ENCODE measurements around the gene ARHGAP24.
"Not testable (repeated sequence)": the region's sequence is repeated elsewhere in the genome, so short reads cannot be mapped to it uniquely, and the experiment has no call there.

ARHGAP24 gene

DNA sequence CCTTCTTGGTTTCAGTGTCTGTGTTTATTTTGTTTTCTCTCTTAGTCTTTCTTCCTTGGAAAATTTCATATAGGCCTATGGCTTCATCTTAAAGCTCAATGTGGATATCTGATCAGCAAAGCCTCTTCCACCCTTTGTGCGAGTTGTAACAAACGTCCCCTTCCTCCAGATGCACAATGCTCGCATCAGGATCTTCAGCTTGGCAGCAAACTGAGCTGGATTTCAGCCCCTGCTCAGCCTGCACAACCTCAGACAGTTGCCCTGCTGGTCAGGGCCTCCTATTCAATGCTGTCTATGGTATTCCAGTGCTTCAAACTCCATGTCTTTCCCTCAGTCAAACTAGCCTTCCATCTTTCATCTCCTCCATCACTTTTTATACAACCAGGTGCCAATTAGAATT lies 309.4 kb downstream of the ARHGAP24 start:
- no peak for DNase-seq

GRCh38 chr4:85784947-85785346 lies 310.0 kb downstream of the ARHGAP24 start:
- no peak for DNase-seq

DNA sequence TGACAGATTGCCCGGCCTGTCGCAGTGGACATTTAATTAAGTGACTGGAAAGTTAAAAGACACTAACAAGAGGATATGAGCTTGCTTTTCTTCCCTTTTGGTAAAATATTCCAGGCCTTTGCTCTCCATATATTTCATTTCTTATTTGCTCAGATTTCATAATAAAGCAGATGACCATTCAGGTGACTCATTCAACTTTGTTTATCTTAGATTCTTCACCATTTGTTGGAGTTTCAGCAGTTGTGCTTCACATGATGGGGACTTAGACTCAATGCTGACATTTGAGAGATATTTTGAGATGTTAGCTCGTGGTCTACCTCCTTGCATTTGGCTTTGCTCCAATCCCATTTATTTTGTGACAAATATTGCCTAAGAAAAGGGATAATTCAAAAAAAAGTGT lies 312.2 kb downstream of the ARHGAP24 start:
- DNase-seq, result no peak

DNA sequence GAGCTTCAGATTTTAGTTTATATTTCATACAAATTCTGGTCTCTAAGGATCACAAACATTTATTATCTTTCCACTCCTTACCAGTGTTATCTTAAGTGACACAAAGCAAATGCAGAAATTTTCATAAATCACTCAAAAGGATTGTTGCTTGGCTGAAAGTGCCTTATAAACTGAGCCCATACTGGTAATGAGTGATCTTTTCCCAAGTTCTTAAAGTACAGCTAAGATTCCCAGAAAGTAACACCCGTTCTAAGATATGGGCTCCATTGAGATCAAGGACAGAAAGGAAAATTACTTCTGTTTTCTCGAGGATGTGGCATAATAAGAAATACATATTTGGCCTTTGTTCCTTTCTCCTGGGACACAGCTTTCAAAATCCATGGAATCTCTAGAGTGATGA lies 313.7 kb downstream of the ARHGAP24 start:
- no peak for DNase-seq

DNA sequence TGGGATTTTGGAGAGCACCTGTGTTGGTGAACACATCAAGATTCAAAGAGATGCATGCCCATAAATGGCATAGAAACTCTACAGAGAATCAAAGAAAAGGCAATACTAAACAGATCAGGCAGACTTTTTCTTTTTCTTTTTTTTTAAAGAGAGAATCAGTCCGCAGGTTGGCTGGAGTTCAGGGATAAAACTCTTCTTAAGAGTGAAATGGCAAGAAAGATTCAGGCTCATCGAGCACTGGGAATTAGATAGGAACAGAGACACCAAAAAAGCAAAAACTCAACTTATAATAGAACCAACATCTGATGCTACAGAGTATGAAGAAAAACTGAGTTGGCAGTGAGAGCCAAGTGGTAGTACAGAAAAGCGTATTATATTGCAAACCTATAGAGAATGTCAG lies 314.3 kb downstream of the ARHGAP24 start:
- no peak for DNase-seq

DNA sequence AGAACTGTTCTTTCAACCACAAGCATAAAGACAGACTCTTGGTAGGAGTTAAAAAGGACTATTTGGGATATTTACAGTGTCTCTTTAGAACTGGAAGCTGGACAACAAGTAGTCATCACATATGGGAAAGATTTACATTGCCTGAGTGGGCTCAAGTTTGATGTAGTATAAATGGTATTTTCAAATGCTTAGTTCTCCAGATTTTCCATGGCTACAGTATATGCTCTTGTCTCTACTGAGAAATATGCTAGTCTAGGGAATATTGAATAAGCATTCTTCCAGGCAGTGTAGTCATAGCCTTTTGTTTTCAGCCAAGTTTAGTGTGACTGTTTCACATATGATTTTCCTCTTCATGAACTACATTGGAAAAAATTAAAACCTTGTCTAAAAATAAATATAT lies 315.6 kb downstream of the ARHGAP24 start:
- DNase-seq, result no peak

DNA sequence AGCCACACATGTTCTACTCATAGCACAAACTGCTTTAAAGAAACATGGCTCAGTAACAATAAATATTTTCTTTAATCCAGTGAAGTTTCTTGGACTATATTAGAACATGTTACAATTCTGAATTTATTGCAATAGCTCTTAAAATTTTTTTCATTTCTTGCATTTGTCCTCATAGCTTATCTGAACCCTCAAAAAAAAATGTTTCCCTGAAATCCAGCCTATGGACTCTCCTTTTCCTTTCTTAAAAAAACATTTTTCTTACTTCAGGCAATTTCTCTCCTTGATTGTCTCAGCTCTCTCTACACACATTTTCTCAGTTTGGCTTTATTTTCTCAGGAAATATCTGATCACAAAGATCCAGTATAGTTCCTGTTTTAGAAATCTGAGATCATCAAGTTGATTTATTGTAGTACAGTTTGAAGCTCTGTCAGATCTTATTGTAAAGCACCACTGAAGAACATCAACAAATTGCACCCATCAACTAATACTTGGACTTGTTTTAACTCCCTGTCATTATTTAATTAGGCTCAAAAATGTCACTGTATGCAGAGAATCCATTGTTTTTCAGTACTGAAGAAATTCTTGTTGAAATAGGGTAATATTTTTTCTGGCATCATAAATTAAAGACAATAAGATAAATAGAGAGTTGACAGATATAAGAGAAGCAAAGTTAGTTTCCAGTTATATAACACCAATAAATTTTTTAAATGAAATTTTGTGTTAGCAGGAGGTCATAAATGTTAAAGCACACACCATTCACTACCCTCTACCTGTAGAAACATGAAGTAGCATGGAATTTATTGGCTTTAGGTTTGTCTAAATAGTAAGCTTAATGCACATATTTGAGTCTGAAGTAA lies 317.7 kb downstream of the ARHGAP24 start:
- no peak for DNase-seq

- no peak for DNase-seq
Observed at GRCh38 chr4:85793233-85793585, 318.3 kb downstream of the ARHGAP24 start.

- no peak for DNase-seq
Observed at GRCh38 chr4:85798012-85798770, 323.2 kb downstream of the ARHGAP24 start.

- DNase-seq, result no peak
Observed at GRCh38 chr4:85803856-85804255, 328.9 kb downstream of the ARHGAP24 start.

DNA sequence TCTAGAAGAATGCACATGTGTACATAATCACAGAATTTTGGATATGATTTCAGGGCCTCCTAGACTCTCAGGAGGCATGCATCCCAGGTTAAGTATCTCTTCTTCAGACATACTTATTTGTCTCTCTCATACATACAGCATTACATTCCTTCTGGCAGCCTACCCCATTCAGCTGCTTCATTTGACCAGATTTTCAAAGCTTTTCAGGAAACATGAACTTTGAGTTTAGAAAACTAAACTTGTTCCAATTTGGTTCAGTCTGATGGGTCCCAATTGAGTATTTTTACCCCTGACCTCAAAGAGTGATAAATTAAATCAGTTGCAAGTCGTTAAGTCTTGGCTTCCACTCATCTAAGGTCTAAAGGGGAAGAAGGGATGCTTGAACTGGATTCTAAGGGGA lies 330.9 kb downstream of the ARHGAP24 start:
- no peak for DNase-seq

DNA sequence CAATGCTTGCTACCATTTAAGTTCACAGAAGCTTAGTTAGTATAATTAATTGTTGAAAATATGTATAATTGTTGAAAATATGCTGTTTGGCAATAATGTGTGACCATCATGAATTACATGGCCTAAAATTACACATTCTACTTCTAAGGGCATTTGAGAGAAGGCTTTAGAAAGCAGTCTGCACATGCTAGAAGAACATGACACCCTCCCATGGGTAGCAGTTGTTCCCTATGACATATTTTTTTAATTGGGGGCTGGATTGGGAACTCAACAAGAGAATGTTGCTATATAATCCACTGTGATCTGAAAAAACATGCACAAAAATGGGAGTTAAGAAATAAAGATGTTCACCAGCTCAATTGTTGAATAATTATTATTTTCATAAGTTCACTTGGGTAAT lies 331.4 kb downstream of the ARHGAP24 start:
- no peak for DNase-seq

- DNase-seq, result no peak
Observed at GRCh38 chr4:85807247-85807950, 332.4 kb downstream of the ARHGAP24 start.

DNA sequence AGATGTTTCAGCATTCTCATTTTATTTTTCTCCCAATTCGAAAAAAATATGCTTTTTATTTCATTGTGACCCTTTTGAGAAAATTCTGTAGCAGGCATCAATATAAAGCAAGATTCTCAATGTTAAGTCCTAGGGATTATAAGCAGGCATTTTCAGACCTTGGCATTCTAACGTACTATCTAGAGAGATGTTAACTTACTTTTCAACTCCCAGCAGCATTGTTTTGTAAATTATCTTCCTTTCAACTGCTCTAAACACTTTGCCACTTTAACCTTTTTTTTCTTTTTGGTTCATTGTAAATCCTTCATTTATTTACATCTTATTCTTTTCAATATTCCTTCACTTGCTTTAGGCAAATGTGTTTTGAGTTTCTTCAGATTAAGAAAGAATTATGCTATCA lies 333.2 kb downstream of the ARHGAP24 start:
- no peak for DNase-seq

DNA sequence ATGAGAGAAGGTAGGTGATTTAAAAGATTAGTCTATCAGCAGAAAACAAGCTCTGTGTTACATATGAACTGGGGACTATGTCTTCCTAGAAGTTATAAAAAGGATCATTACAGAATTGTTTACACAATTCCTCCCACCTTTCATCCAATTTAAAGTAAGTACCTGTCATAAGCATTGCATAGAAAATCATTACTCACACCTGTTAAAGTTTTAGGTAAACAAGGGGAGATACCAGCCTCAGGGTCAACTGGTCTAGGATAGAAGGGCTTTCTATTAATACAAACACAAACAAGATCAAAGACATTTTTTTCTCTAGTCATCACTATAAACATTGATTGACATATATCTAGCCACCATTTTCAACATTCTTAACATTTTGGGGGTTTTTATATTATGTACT lies 333.9 kb downstream of the ARHGAP24 start:
- no peak for DNase-seq

DNA sequence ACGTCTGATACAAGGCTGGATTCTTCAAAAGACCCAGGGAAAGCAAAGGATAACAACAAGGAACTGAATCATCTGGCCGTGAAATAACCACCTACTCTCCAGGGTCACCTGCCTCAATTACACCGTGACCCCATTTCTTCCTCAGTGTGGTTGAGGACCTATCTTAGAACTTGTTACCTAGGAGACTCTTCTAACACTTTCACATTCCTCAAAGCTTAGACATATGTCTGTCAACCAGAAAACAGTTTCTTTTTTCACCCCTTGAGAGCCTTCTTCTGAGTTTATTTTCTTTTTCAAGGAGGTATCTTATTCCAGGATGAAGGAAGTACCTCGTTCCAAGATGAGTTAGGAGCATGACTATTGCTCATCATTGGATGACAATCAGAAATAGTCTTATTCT lies 337.8 kb downstream of the ARHGAP24 start:
- no peak for DNase-seq

GRCh38 chr4:85815796-85816459 lies 341.0 kb downstream of the ARHGAP24 start:
- no peak for DNase-seq

DNA sequence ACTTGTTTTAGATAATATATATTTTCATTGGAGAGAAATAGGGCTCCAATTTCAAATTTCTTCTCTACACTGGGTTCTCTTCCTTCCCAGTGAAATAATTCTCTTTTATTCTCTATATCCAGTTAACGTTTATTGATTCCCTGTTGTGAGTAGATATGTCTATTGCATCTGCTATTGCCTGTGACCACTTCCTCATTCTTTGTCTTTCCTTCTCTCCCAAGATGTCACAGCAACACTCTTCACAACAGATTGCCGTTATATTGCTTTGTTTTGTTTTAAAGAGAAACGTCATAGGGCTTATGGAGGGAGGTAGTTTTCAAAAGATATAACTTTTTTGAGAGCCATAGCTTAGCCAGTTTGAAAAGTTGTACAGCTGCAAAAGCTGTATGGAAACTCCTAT lies 343.8 kb downstream of the ARHGAP24 start:
- DNase-seq, result no peak

DNA sequence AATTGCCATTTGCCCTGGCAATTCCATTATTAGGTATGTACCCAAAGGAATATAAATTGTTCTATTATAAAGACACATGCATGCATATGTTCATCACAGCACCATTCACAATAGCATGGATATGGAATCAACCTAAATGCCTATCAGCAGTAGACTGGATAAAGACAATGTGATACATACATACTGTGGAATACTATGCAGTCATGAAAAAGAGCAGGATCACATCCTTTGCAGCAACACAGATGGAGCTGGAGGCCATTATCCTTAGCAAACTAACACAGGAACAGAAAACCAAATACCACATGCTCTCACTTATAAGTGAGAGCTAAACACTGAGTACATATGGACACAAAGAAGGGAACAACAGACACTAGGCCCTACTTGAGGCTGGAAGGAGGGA lies 345.2 kb downstream of the ARHGAP24 start:
- DNase-seq, result not testable (repeated sequence)

DNA sequence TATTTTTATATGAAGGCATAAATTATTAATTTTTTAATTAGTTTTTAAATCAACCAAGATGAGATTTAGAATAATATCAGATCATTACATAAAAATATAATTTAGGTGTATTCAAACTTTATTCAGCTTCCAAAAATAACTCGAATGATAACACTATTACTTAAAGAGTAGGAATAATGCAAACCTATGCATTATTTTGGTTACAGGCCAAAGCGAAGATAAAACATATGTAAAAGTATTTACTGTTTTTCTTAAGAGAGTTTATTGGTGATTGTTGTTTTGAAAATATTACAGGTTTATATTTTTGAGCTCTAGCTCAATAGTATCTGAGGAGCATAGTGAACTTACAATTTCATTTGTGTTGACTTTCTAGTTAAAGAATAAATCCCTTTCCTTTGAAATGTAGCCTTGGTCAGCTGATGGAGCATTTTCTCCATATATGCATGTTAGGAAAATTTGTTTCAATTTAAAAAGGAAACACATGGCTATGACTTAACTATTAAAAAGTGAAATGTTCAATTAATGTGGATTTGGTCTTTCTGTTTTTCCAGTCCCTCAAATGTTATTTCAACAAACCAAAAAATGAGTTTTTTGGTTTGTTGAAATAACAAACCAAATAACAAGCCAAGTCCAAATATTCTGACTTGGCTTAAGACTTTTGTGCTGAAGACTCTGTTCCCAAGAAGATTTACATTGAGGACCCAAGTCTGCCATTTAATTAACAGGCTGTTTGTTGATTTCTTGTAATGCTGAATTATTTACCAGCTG lies 346.9 kb downstream of the ARHGAP24 start:
- no peak for DNase-seq

- DNase-seq, result no peak
Observed at GRCh38 chr4:85823295-85823694, 348.3 kb downstream of the ARHGAP24 start.

- no peak for DNase-seq
Observed at GRCh38 chr4:85824166-85824945, 349.4 kb downstream of the ARHGAP24 start.
